ENCODE measurements around the gene TTC34.
"Not testable (repeated sequence)": the region's sequence is repeated elsewhere in the genome, so short reads cannot be mapped to it uniquely, and the experiment has no call there.

Gene TTC34

DNA sequence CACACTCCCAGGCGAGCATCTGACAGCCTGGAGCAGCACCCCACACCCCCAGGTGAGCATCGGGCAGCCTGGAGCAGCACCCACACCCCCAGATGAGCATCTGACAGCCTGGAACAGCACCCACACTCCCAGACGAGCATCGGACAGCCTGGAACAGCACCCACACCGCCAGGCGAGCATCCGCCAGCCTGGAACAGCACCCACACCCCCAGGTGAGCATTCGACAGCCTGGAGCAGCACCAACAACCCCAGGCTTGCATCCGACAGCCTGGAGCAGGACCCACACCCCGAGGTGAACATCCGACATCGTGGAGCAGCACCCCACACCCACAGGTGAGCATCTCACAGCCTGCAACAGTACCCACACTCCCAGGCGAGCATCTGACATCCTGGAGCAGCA, 42.1 kb downstream of the TTC34 start:
- not testable (repeated sequence) for DNase-seq

DNA sequence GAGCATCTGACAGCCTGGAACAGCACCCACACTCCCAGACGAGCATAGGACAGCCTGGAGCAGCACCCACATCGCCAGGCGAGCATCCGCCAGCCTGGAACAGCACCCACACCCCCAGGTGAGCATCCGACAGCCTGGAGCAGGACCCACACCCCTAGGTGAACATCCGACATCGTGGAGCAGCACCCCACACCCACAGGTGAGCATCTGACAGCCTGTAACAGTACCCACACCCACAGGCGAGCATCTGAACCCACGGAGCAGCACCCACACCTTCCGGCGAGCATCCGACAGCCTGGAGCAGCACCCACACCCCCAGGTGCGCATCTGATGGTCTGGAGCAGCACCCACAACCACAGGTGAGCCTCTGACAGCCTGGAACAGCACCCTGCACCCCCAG, 44.0 kb downstream of the TTC34 start:
- DNase-seq, result not testable (repeated sequence)

DNA sequence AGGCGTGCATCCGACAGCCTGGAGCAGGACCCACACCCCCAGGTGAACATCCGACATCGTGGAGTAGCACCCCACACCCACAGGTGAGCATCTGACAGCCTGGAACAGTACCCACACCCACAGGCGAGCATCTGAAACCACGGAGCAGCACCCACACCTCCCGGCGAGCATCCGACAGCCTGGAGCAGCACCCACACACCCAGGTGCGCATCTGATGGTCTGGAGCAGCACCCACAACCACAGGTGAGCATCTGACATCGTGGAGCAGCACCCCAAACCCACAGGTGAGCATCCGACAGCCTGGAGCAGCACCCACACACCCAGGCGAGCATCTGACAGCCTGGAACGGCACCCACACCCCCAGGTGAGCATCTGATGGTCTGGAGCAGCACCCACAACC, 46.1 kb downstream of the TTC34 start:
- not testable (repeated sequence) for DNase-seq

GRCh38 chr1:2754597-2754996, 46.9 kb downstream of the TTC34 start:
- DNase-seq, result not testable (repeated sequence)

DNA sequence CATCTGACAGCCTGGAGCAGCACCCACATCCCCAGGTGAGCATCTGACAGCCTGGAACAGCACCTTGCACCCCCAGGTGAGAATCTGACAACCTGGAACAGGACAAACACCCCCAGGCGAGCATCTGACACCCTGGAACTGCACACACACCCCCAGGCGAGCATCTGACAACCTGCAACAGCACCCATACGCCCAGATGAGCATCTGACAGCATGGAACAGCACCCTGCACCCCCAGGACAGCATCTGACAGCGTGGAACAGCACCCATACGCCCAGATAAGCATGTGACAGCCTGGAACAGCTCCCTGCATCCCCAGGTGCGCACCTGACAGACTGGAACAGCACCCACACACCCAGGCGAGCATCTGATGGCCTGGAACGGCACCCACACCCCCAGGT, 49.0 kb downstream of the TTC34 start:
- not testable (repeated sequence) for DNase-seq

DNA sequence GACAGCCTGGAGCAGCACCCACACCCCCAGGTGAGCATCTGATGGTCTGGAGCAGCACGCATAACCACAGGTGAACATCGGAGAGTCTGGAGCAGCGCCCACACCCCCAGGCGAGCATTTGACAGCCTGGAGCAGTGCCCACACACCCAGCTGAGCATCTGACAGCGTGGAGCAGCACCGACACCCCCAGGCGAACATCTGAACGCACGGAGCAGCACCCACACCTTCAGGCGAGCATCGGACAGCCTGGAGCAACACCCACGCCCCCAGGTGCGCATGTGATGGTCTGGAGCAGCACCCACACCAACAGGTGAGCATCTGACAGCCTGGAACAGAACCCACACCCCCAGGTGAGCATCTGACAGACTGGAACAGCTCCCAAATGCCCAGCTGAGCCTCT, 49.6 kb downstream of the TTC34 start:
- not testable (repeated sequence) for DNase-seq

GRCh38 chr1:2750766-2751730, 50.4 kb downstream of the TTC34 start:
- DNase-seq, result not testable (repeated sequence)

DNA sequence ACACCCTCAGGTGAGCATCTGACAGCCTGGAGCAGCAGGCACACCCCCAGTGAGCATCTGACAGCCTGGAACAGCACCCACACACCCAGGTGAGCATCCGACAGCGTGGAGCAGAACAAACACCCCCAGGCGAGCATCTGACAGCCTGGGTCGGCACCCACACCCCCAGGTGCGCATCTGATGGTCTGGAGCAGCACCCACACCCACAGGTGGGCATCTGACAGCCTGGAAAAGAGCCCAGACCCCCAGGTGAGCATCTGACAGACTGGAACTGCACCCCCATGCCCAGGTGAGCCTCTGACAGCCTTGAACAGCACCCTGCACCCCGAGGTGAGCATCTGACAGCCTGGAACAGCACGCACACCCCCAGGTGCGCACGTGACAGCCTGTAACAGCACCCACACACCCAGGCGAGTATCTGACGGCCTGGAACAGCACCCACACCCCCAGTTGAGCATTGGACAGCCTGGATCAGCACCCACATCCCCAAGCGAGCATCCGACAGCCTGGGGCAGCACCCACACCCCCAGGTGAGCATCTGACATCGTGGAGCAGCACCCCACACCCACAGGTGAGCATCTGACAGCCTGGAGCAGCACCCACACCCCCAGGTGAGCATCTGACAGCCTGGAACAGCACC, 51.3 kb downstream of the TTC34 start:
- DNase-seq, result not testable (repeated sequence)

GRCh38 chr1:2748626-2749025, 52.9 kb downstream of the TTC34 start:
- DNase-seq, result not testable (repeated sequence)

DNA sequence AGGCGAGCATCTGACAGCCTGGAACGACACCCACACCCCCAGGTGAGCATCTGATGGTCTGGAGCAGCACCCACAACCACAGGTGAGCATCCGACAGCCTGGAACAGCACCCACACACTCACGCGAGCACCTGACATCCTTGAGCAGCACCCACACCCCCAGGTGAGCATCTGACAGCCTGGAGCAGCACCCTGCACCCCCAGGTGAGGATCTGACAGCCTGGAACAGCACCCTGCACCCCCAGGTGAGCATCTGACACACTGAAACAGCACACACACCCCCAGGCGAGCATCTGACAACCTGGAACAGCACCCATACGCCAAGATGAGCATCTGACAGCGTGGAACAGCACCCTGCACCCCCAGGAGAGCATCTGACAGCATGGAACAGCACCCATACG, 106.7 kb downstream of the TTC34 start:
- DNase-seq, result not testable (repeated sequence)

DNA sequence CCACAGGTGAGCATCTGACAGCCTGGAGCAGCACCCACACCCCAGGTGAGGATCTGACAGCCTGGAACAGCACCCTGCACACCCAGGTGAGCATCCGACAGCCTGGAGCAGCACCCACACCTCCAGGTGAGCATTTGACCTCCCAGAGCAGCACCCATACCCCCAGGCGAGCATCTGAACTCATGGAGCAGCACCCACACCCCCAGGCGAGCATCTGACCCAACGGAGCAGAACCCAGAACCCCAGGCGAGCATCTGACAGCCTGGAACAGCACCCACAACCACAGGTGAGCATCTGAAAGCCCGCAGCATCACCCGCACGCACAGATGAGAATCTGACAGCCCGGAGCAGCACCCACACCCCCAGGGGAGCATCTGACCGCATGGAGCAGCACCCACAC, 111.3 kb downstream of the TTC34 start:
- DNase-seq, result not testable (repeated sequence)

- DNase-seq, result not testable (repeated sequence)
These were observed 113.2 kb downstream of the TTC34 start for GRCh38 chr1:2688336-2688665.

DNA sequence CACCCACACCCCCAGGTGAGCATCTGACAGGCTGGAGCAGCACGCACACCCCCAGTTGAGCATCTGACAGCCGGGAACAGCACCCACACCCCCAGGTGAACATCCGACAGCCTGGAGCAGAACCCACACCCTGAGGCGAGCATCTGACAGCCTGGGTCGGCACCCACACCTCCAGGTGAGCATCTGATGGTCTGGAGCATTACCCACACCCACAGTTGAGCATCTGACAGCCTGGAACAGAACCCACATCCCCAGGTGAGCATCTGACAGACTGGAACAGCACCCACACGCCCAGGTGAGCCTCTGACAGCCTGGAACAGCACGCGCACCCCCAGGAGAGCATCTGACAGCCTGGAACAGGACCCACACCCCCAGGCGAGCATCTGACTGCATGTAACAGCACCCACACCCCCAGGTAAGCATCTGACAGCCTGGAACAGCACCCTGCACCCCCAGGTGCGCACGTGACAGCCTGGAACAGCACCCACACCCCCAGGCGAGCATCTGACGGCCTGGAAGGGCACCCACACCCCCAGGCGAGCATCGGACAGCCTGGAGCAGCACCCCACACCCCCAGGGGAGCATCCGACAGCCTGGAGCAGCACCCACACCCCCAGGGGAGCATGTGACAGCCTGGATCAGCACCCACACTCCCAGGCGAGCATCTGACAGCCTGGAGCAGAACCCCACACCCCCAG, 113.7 kb downstream of the TTC34 start:
- not testable (repeated sequence) for DNase-seq

GRCh38 chr1:2687174-2687591, 114.3 kb downstream of the TTC34 start:
- DNase-seq, result not testable (repeated sequence)

- not testable (repeated sequence) for DNase-seq
These were observed 115.2 kb downstream of the TTC34 start for GRCh38 chr1:2686091-2686863.

DNA sequence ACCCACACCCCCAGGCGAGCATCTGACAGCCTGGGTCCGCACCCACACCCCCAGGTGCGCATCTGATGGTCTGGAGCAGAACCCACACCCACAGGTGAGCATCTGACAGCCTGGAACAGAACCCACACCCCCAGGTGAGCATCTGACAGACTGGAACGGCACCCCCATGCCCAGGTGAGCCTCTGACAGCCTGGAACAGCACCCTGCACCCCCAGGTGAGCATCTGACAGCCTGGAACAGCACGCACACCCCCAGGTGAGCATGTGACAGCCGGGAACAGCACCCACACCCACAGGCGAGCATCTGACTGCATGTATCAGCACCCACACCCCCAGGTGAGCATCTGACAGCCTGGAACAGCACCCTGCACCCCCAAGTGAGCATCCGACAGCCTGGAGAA, 115.8 kb downstream of the TTC34 start:
- not testable (repeated sequence) for DNase-seq

DNA sequence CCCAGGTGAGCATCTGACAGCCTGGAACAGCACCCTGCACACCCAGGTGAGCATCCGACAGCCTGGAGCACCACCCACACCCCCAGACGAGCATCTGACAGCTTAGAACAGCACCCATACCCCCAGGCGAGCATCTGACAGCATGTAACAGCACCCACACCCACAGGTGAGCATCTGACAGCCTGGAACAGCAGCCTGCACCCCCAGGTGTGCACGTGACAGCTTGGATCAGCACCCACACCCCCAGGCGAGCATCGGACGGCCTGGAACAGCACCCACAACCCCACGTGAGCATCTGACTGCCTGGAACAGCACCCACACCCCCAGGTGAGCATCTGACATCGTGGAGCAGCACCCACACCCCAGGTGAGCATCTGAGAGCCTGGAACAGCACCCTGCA, 116.6 kb downstream of the TTC34 start:
- DNase-seq, result not testable (repeated sequence)

DNA sequence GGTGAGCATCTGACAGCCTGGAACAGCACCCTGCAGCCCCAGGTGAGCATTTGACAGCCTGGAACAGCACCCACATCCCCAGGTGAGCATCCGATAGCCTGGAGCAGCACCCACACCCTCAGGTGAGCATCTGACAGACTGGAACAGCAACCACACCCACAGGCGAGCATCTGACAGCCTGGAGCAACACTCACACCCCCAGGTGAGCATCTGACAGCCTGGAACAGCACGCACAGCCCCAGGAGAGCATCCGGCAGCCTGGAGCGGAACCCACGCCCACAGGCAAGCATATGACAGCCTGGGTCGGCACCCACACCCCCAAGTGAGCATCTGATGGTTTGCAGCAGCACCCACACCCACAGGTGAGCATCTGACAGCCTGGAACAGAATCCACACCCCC, 117.5 kb downstream of the TTC34 start:
- peak in 1 of 6 experiments; percentile 34 for DNase-seq

DNA sequence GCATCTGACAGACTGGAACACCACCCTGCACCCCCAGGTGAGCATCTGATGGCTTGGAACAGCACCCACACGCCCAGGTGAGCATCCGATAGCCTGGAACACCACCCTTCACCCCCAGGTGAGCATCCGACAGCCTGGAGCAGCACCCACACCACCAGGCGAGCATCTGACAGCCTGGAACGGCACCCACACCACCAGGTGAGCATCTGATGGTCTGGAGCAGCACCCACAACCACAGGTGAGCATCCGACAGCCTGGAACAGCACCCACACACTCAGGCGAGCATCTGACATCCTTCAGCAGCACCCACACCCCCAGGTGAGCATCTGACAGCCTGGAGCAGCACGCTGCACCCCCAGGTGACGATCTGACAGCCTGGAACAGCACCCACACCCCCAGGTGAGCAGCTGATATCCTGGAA, 118.2 kb downstream of the TTC34 start:
- not testable (repeated sequence) for DNase-seq

- not testable (repeated sequence) for DNase-seq
These were observed 118.6 kb downstream of the TTC34 start for GRCh38 chr1:2682879-2683278.

GRCh38 chr1:2676726-2677125, 124.8 kb downstream of the TTC34 start:
- not testable (repeated sequence) for DNase-seq

DNA sequence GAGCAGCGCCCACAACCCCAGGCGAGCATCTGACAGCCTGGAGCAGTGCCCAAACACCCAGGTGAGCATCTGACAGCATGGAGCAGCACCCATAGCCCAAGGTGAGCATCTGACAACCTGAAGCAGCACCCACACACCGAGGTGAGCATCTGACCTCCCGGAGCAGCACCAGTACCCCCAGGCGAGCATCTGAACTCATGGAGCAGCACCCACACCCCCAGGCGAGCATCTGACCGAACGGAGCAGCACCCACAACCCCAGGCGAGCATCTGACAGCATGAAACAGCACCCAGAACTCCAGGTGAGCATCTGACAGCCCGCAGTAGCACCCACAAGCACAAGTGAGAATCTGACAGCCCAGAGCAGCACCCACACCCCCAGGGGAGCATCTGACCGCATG, 129.8 kb downstream of the TTC34 start:
- DNase-seq, result not testable (repeated sequence)
